ENCODE results near the gene SRPK3. TPM values are rescaled to one million over a fixed set of nuclear protein-coding genes. Genes with fewer than 3 reads are reported as not detected.

Gene SRPK3
- total RNA-seq, 2 donors from 2014 or later: 19.4 to 24.6 TPM

DNA sequence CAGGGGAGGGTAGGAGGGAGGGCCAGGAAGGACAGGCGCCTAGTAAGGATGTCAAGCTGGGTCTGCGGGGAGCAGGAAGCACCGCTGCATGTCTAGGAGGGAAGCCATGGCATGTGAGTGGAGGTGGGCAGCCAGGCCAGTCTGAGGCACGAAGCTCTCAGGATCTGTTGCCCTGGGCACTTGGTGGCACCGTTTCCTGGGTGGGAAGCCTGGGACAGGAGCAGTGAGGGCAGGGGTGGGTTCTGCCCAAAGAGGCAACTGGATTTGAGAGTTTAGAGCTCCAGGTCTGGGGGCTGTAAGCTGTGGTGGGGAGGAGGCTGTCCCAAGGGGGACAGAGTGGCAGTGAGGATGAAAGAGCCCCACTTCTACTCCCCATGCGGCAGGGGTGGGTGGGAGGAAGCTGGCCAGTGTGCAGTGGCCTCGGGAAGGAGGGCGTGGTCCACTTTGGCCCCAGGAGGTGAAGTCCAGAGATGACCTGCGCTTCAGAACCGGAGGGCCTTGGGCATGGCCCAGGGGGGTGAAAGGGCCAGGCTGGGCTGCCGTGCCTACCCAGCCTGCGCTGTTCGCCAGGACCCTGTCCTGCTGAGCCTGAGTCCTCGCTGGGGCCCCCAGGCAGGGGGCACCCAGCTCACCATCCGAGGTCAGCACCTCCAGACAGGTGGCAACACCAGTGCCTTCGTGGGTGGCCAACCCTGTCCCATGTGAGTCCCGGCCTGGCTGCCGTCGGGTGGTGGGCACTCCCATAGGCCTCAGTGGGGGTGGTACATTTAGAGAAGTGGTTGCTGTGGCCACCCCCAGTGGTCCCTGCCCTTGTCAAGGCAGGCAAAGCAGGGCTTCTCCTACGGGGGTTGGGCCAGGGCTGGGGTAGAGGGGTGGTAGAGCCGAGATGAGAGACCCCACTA, 8.3 kb upstream of the SRPK3 start:
- TF ChIP-seq, protein P1, sequence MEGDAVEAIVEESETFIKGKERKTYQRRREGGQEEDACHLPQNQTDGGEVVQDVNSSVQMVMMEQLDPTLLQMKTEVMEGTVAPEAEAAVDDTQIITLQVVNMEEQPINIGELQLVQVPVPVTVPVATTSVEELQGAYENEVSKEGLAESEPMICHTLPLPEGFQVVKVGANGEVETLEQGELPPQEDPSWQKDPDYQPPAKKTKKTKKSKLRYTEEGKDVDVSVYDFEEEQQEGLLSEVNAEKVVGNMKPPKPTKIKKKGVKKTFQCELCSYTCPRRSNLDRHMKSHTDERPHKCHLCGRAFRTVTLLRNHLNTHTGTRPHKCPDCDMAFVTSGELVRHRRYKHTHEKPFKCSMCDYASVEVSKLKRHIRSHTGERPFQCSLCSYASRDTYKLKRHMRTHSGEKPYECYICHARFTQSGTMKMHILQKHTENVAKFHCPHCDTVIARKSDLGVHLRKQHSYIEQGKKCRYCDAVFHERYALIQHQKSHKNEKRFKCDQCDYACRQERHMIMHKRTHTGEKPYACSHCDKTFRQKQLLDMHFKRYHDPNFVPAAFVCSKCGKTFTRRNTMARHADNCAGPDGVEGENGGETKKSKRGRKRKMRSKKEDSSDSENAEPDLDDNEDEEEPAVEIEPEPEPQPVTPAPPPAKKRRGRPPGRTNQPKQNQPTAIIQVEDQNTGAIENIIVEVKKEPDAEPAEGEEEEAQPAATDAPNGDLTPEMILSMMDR (IDR thresholded peaks at IDR 0.05): no peak
- no peak overlapping the region for H3K27ac ChIP-seq
- H3K4me1 ChIP-seq: no peaks in the 10 kb centered on the region
- no peak overlapping the region for H3K4me3 ChIP-seq
- H3K36me3 ChIP-seq: no peaks in the 10 kb centered on the region
- no peaks in the 10 kb centered on the region for H3K27me3 ChIP-seq
- DNase-seq (ENCODE audit: low spot score): no peak
- no peaks in the 10 kb centered on the region for H3K9me3 ChIP-seq

DNA sequence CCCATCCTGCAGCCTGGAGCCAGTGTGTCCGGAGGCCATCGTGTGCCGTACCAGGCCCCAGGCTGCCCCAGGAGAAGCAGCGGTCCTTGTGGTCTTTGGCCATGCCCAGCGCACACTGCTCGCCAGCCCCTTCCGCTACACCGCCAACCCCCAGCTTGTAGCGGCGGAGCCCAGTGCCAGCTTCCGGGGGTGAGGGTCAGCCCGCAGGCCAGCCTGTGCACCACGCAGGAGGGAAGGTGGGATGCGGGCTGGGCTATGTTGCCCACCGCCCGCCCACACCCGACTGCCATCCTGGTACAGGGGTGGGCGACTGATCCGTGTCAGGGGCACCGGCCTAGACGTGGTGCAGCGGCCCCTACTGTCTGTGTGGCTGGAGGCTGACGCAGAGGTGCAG, 7.6 kb upstream of the SRPK3 start:
- Histone ChIP-seq H3K27ac (no peak overlapping the region), H3K27me3 (no peaks in the 10 kb centered on the region), H3K4me1 (no peaks in the 10 kb centered on the region), H3K36me3 (no peaks in the 10 kb centered on the region), H3K9me3 (no peaks in the 10 kb centered on the region), H3K4me3 (no peak overlapping the region)
- TF ChIP-seq, protein P1 (IDR thresholded peaks at IDR 0.05): no peak
- no peak for DNase-seq (ENCODE audit: low spot score)

DNA sequence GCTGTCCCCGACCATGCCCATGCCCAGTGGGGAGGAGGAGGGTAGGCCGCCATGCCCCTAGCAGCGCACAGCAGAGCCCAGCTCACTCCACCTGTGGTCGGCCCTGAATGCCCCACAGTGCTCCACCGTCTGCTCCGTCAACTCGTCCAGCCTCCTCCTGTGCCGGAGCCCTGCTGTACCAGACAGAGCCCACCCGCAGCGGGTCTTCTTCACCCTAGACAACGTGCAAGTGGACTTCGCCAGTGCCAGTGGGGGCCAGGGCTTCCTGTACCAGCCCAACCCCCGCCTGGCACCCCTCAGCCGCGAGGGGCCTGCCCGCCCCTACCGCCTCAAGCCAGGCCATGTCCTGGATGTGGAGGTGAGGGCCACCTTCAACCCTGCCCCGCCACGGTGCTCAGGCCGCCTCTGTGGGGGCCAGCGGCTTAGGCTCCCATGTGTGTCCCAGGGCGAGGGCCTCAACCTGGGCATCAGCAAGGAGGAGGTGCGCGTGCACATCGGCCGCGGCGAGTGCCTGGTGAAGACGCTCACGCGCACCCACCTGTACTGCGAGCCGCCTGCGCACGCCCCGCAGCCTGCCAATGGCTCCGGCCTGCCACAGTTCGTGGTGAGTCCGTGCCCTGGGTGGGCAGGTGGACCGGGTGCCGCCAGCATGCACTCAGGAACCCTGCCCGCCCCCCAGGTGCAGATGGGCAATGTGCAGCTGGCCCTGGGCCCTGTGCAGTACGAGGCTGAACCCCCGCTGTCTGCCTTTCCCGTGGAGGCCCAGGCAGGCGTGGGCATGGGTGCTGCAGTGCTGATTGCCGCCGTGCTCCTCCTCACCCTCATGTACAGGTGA, 6.9 kb upstream of the SRPK3 start:
- no peak for DNase-seq (ENCODE audit: low spot score)
- TF ChIP-seq, protein P1 (IDR thresholded peaks at IDR 0.05): no peak
- H3K27me3 ChIP-seq: no peaks in the 10 kb centered on the region
- no peak overlapping the region for H3K27ac ChIP-seq
- H3K9me3 ChIP-seq: no peaks in the 10 kb centered on the region
- H3K36me3 ChIP-seq: no peaks in the 10 kb centered on the region
- no peaks in the 10 kb centered on the region for H3K4me1 ChIP-seq
- no peak overlapping the region for H3K4me3 ChIP-seq

DNA sequence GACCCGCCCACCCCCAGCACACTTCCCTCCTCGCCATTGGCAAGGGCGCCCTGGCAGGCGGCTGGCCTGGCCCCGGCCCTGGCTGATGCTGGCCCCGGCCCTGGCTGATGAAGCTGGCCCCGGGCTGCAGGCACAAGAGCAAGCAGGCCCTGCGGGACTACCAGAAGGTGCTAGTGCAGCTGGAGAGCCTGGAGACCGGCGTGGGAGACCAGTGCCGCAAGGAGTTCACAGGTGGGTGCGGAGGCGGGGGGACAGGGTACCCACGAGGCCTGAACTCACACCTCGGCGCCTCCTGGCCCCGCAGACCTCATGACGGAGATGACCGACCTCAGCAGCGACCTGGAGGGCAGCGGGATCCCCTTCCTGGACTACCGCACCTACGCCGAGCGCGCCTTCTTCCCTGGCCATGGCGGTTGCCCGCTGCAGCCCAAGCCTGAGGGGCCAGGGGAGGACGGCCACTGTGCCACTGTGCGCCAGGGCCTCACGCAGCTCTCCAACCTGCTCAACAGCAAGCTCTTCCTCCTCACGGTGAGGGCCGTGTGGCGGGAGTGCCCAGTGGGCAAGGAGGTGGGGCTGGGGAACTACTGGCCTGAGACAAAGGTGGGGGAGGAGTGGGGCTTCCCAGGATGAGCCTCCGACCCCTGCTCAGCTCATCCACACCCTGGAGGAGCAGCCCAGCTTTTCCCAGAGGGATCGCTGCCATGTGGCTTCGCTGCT, 6.1 kb upstream of the SRPK3 start:
- Histone ChIP-seq H3K27me3 (no peaks in the 10 kb centered on the region), H3K27ac (no peak overlapping the region), H3K36me3 (no peaks in the 10 kb centered on the region), H3K9me3 (no peaks in the 10 kb centered on the region), H3K4me3 (no peak overlapping the region), H3K4me1 (no peaks in the 10 kb centered on the region)
- no peak for DNase-seq (ENCODE audit: low spot score)
- TF ChIP-seq, protein P1 (IDR thresholded peaks at IDR 0.05): no peak

DNA sequence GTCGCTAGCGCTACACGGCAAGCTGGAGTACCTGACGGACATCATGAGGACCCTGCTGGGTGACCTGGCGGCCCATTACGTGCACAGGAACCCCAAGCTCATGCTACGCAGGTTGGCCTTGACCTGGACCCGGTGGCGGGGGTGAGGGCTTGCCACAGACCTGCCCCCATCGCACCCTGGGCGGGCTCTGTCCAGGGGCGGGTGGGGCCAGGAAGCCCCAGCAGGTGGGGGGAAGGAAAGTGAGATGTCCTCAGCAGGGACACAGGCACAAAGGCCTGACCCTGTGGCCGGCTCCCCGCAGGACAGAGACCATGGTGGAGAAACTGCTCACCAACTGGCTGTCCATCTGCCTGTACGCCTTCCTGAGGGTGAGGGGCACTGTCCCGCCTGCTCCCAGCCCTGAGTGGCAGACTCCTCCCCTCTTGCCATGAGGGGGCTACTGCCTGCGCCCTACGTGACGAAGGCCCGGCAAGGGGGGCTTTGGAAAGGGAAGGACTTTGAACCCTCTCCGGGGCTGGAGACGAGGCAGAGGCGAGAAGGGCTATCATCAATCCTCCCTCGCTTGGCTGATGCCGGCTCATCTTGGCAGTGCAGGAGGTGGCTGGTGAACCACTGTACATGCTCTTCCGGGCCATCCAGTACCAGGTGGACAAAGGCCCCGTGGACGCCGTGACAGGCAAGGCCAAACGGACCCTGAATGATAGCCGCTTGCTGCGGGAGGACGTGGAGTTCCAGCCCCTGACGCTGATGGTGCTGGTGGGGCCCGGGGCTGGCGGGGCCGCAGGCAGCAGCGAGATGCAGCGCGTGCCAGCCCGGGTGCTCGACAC, 5.3 kb upstream of the SRPK3 start:
- H3K4me3 ChIP-seq: no peak overlapping the region
- DNase-seq (ENCODE audit: low spot score): no peak
- TF ChIP-seq, protein P1 (IDR thresholded peaks at IDR 0.05): no peak
- H3K36me3 ChIP-seq: no peaks in the 10 kb centered on the region
- H3K4me1 ChIP-seq: peaks cover 0 to 6% of the 10 kb centered on the region in 2 donors
- H3K27ac ChIP-seq: no peak overlapping the region
- no peaks in the 10 kb centered on the region for H3K9me3 ChIP-seq
- no peaks in the 10 kb centered on the region for H3K27me3 ChIP-seq
